ENCODE data around the gene SGIP1. TPM values are rescaled to one million over a fixed set of nuclear protein-coding genes. Genes with fewer than 3 reads are reported as not detected.

SGIP1 gene
- total RNA-seq, 2 donors from 2014 or later, result 3.8 to 9.4 TPM

DNA sequence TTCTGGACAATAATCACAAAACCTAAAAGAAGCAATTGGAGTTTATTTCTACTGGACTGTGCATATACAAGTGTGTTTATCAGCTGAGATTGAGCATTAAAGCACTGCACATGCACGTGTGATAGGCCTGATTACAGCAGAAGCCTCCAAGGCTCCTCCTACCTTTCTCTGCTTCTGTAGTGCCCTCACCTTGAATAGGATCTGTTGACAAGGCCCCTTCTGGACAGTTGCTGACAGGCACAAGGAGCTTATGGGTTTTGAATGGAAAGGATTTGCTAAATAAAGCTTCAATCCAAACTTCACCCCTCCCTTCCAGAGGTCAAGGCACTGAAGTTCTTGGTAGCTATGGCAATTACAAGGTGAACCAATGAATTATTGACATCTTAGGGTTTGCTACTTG, 7.9 kb upstream of the SGIP1 start:
- no peak for DNase-seq
- H3K27me3 ChIP-seq (ENCODE audit: control insufficient read depth, insufficient read depth, low read length, poor library complexity, severe bottlenecking), result no peaks in the 10 kb centered on the region
- Mint-ChIP-seq H3K27me3 (ENCODE audit: insufficient read depth) (peaks cover under 1% of the 10 kb centered on the region), H3K4me3 (no peak overlapping the region), H3K27ac (no peak overlapping the region), H3K4me1 (no peaks in the 10 kb centered on the region), H3K36me3 (ENCODE audit: low read depth) (no peaks in the 10 kb centered on the region), H3K9me3 (peaks cover 2% of the 10 kb centered on the region)
- no peaks in the 10 kb centered on the region for H3K4me1 ChIP-seq (ENCODE audit: control insufficient read depth, insufficient read depth, low read length)
- H3K36me3 ChIP-seq (ENCODE audit: control insufficient read depth, insufficient read depth, low read length), result no peaks in the 10 kb centered on the region
- WGBS, 2 experiments (ENCODE audit: insufficient coverage in 1 of 2, insufficient read length in 1 of 2), result 80% methylated on average over 1 of the region's 1 CpG; no CpG with 5 or more reads in 1 of the 2 experiments
- H3K4me3 ChIP-seq (ENCODE audit: low read length), result no peak overlapping the region
- no peaks in the 10 kb centered on the region for H3K9me3 ChIP-seq (ENCODE audit: control insufficient read depth, low read length)
- no peak overlapping the region for H3K9ac ChIP-seq (ENCODE audit: extremely low read depth, low read length, poor library complexity, severe bottlenecking)
- H3K27ac ChIP-seq (ENCODE audit: low read depth, low read length), result no peak overlapping the region
- TF ChIP-seq, protein P1, sequence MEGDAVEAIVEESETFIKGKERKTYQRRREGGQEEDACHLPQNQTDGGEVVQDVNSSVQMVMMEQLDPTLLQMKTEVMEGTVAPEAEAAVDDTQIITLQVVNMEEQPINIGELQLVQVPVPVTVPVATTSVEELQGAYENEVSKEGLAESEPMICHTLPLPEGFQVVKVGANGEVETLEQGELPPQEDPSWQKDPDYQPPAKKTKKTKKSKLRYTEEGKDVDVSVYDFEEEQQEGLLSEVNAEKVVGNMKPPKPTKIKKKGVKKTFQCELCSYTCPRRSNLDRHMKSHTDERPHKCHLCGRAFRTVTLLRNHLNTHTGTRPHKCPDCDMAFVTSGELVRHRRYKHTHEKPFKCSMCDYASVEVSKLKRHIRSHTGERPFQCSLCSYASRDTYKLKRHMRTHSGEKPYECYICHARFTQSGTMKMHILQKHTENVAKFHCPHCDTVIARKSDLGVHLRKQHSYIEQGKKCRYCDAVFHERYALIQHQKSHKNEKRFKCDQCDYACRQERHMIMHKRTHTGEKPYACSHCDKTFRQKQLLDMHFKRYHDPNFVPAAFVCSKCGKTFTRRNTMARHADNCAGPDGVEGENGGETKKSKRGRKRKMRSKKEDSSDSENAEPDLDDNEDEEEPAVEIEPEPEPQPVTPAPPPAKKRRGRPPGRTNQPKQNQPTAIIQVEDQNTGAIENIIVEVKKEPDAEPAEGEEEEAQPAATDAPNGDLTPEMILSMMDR (conservative IDR thresholded peaks at IDR 0.05), result no peak

DNA sequence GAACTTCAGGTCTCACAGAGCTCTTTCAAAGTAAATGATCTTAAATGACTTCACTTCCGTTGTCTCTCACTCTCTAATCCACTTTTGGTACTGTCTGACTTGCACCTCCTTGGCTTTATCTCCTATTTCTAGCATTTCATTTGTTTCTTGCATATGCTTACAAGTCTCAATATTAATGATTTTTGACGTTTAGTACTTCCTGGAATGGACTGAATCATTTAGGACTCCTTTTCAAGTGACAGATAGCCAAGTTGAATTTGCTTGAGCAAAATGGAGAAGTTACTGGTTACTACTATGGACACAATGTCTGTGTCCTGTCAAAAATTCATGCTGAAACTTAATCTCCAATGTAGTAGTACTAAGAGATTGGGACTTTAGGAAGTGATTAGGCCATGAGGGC, 7.0 kb upstream of the SGIP1 start:
- Mint-ChIP-seq H3K36me3 (ENCODE audit: low read depth) (no peaks in the 10 kb centered on the region), H3K4me1 (no peaks in the 10 kb centered on the region), H3K27ac (no peak overlapping the region), H3K4me3 (no peak overlapping the region), H3K9me3 (peaks cover 2% of the 10 kb centered on the region), H3K27me3 (ENCODE audit: insufficient read depth) (peaks cover 5% of the 10 kb centered on the region)
- Histone ChIP-seq H3K9ac (ENCODE audit: extremely low read depth, low read length, poor library complexity, severe bottlenecking) (no peak overlapping the region), H3K4me1 (ENCODE audit: control insufficient read depth, insufficient read depth, low read length) (no peaks in the 10 kb centered on the region), H3K36me3 (ENCODE audit: control insufficient read depth, insufficient read depth, low read length) (no peaks in the 10 kb centered on the region), H3K27me3 (ENCODE audit: control insufficient read depth, insufficient read depth, low read length, poor library complexity, severe bottlenecking) (no peaks in the 10 kb centered on the region), H3K9me3 (ENCODE audit: control insufficient read depth, low read length) (no peaks in the 10 kb centered on the region), H3K27ac (ENCODE audit: low read depth, low read length) (no peak overlapping the region), H3K4me3 (ENCODE audit: low read length) (no peak overlapping the region)
- WGBS, 2 experiments (ENCODE audit: insufficient coverage in 1 of 2, insufficient read length in 1 of 2), result 91 to 100% methylated on average over 2 of the region's 2 CpGs
- no peak for DNase-seq
- TF ChIP-seq, protein P1 (conservative IDR thresholded peaks at IDR 0.05), result no peak

DNA sequence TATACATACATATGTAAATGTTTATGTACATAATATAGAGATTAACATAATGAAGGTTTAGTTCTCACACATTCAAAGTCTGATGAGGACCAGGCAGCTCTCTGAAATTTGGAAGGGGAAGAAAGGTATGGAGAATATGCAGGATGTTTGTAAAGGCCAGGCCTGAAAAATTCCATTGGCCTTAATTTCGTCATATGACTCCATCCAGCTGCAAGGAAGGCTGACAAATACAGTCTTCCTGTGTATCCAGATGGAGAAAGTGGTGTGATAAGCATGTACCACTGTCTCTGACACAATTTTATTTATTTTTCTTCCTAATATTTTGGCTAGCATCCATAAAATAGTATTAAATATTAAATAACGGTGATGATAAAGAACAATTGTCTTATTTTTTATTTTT, 6.3 kb upstream of the SGIP1 start:
- Histone ChIP-seq H3K4me1 (ENCODE audit: control insufficient read depth, insufficient read depth, low read length) (no peaks in the 10 kb centered on the region), H3K4me3 (ENCODE audit: low read length) (no peak overlapping the region), H3K36me3 (ENCODE audit: control insufficient read depth, insufficient read depth, low read length) (no peaks in the 10 kb centered on the region), H3K9me3 (ENCODE audit: control insufficient read depth, low read length) (no peaks in the 10 kb centered on the region), H3K27me3 (ENCODE audit: control insufficient read depth, insufficient read depth, low read length, poor library complexity, severe bottlenecking) (peaks cover 5% of the 10 kb centered on the region), H3K27ac (ENCODE audit: low read depth, low read length) (no peak overlapping the region), H3K9ac (ENCODE audit: extremely low read depth, low read length, poor library complexity, severe bottlenecking) (no peak overlapping the region)
- Mint-ChIP-seq H3K9me3 (peaks cover 2% of the 10 kb centered on the region), H3K27ac (no peak overlapping the region), H3K4me3 (no peak overlapping the region), H3K27me3 (ENCODE audit: insufficient read depth) (peaks cover 11% of the 10 kb centered on the region), H3K36me3 (ENCODE audit: low read depth) (no peaks in the 10 kb centered on the region), H3K4me1 (peaks cover 3% of the 10 kb centered on the region)
- WGBS, 2 experiments (ENCODE audit: insufficient coverage in 1 of 2, insufficient read length in 1 of 2), result 93 to 100% methylated on average over 1 of the region's 2 CpGs
- TF ChIP-seq, protein P1 (conservative IDR thresholded peaks at IDR 0.05), result no peak
- no peak for DNase-seq

Measured in endodermal cell (in vitro differentiated cells).